ENCODE data around the gene ZBTB43. TPM values are rescaled to one million over a fixed set of nuclear protein-coding genes. Genes with fewer than 3 reads are reported as not detected.
"Not testable (repeated sequence)": the region's sequence is repeated elsewhere in the genome, so short reads cannot be mapped to it uniquely, and the experiment has no call there.

Gene ZBTB43
- total and polyA plus RNA-seq, 12 donors: 4.5 to 26.7 (median 12.3) TPM

GRCh38 chr9:126818482-126818881 is 13.6 kb downstream of the ZBTB43 start:
- no peaks in the 10 kb centered on the region for H3K27me3 ChIP-seq
- H3K27ac ChIP-seq: no peak overlapping the region
- H3K4me1 ChIP-seq (replicated peaks in 1 of 2): peaks cover 7 to 15% of the 10 kb centered on the region in 2 donors
- WGBS, 4 donors: 92 to 98% (median 96%) methylated on average over 5 of the region's 5 CpGs
- no peak for DNase-seq
- H3K4me3 ChIP-seq: no peak overlapping the region
- peaks cover 0 to 7% (median 6%) of the 10 kb centered on the region in 3 donors for H3K9me3 ChIP-seq (replicated peaks in 1 of 3)
- TF ChIP-seq, protein P1, sequence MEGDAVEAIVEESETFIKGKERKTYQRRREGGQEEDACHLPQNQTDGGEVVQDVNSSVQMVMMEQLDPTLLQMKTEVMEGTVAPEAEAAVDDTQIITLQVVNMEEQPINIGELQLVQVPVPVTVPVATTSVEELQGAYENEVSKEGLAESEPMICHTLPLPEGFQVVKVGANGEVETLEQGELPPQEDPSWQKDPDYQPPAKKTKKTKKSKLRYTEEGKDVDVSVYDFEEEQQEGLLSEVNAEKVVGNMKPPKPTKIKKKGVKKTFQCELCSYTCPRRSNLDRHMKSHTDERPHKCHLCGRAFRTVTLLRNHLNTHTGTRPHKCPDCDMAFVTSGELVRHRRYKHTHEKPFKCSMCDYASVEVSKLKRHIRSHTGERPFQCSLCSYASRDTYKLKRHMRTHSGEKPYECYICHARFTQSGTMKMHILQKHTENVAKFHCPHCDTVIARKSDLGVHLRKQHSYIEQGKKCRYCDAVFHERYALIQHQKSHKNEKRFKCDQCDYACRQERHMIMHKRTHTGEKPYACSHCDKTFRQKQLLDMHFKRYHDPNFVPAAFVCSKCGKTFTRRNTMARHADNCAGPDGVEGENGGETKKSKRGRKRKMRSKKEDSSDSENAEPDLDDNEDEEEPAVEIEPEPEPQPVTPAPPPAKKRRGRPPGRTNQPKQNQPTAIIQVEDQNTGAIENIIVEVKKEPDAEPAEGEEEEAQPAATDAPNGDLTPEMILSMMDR (IDR thresholded peaks at IDR 0.05): no peak
- no peak for TF ChIP-seq POLR2A (IDR thresholded peaks at IDR 0.05)
- no peaks in the 10 kb centered on the region for H3K36me3 ChIP-seq (replicated peaks in 1 of 2)
- intact Hi-C loops (cut with DNase I): no loop called here

DNA sequence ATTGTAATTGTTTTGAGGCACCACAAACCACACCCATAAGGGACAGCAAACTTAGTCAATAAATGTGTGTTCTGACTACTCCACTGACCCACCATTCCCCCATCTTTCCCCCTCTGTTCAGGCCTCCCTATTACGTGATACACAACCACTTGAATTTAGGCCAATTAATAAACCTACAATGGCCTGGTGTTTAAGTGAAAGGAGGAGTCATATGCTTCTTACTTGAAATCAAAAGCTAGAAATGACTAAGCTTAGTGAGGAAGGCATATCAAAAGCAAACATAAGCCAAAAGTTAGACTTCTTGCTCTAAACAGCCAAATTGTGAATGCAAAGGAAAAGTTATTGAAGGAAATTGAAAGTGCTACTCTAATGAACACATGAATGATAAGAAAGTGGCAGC is 14.6 kb downstream of the ZBTB43 start:
- WGBS, 4 donors: 92 to 100% (median 95%) methylated on average over 1 of the region's 1 CpG
- H3K4me1 ChIP-seq (replicated peaks in 1 of 2): peaks cover 7 to 15% of the 10 kb centered on the region in 2 donors
- no peak for TF ChIP-seq POLR2A (IDR thresholded peaks at IDR 0.05)
- TF ChIP-seq, protein P1 (IDR thresholded peaks at IDR 0.05): no peak

GRCh38 chr9:126822278-126822677 is 17.4 kb downstream of the ZBTB43 start:
- no peak overlapping the region for H3K4me3 ChIP-seq
- peak overlapping the region in 1 of 5 donors; percentile 15 for H3K27ac ChIP-seq
- no peaks in the 10 kb centered on the region for H3K27me3 ChIP-seq
- no peak for TF ChIP-seq POLR2A (IDR thresholded peaks at IDR 0.05)
- TF ChIP-seq, protein P1 (IDR thresholded peaks at IDR 0.05): no peak
- 46 to 65% (median 48%) methylated on average over 2 of the region's 2 CpGs for WGBS, 4 donors
- peak in 4 of 7 donors; percentile 45 to 60 (median 54) for DNase-seq
- H3K4me1 ChIP-seq (replicated peaks in 1 of 2): peaks cover 0 to 13% of the 10 kb centered on the region in 2 donors
- peaks cover 0 to 6% (median 0%) of the 10 kb centered on the region in 3 donors for H3K9me3 ChIP-seq (replicated peaks in 1 of 3)
- intact Hi-C loops (cut with DNase I): no loop called here
- peaks cover 0 to 8% of the 10 kb centered on the region in 2 donors for H3K36me3 ChIP-seq (replicated peaks in 1 of 2)

More for the DNA sequence above, 14.6 kb downstream of the ZBTB43 start:
- intact Hi-C loops (cut with DNase I): no loop called here
- H3K27ac ChIP-seq: no peak overlapping the region
- H3K27me3 ChIP-seq: no peaks in the 10 kb centered on the region
- no peak overlapping the region for H3K4me3 ChIP-seq
- peaks cover 0 to 4% of the 10 kb centered on the region in 2 donors for H3K36me3 ChIP-seq (replicated peaks in 1 of 2)
- no peak for DNase-seq
- peaks cover 0 to 6% (median 5%) of the 10 kb centered on the region in 3 donors for H3K9me3 ChIP-seq (replicated peaks in 1 of 3)

DNA sequence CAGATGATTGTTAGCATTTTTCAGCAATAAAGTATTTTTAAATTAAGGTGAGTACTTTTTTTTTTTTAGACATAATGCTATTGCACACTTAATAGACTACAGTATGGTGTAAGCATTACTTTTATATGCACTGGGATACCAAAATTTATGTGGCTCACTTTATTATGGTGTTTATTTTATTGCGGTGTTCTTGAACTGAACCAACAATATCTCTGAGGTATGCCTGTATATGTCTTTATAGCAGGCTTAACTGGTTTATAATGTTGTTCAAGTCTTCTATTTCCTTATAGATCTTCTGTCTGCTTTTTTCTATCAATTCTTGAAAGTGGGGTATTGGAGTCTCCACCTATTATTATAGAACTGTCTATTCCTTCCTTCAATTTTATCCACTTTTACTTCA is 18.0 kb downstream of the ZBTB43 start:
- Histone ChIP-seq H3K36me3 (replicated peaks in 1 of 2) (peaks cover 0 to 8% of the 10 kb centered on the region in 2 donors), H3K27ac (no peak overlapping the region), H3K9me3 (replicated peaks in 1 of 3) (peaks cover 0 to 6% (median 0%) of the 10 kb centered on the region in 3 donors), H3K27me3 (no peaks in the 10 kb centered on the region), H3K4me3 (no peak overlapping the region), H3K4me1 (replicated peaks in 1 of 2) (peaks cover 0 to 15% of the 10 kb centered on the region in 2 donors)
- DNase-seq: no peak
- 88 to 100% (median 98%) methylated on average over 1 of the region's 1 CpG for WGBS, 4 donors
- no peak for TF ChIP-seq POLR2A (IDR thresholded peaks at IDR 0.05)
- TF ChIP-seq, protein P1 (IDR thresholded peaks at IDR 0.05): no peak
- intact Hi-C loops (cut with DNase I): no loop called here

- H3K36me3 ChIP-seq (replicated peaks in 1 of 2); H3K4me3 ChIP-seq; DNase-seq; intact Hi-C loops (cut with DNase I); H3K9me3 ChIP-seq (replicated peaks in 1 of 3); H3K27ac ChIP-seq; H3K27me3 ChIP-seq: not testable (repeated sequence)
- H3K4me1 ChIP-seq (replicated peaks in 1 of 2): peaks cover 0 to 19% of the 10 kb centered on the region in 2 donors
- WGBS, 4 donors: 97 to 98% (median 97%) methylated on average over 7 of the region's 7 CpGs
Observed at GRCh38 chr9:126824052-126824451, 19.2 kb downstream of the ZBTB43 start.

Data from adrenal gland (tissue), 12 donors.